NCI-H2029 treated with DMSO at 0.1 percent for 48 hours (cell line): ENCODE measurements around the gene SNX24.
"Not testable (repeated sequence)": the region's sequence is repeated elsewhere in the genome, so short reads cannot be mapped to it uniquely, and the experiment has no call there.

Experiments
- DNase-seq: peaks from one replicate; lab custom pipeline; 2025; lab: John Stamatoyannopoulos, UW

The SNX24 gene, protein sequence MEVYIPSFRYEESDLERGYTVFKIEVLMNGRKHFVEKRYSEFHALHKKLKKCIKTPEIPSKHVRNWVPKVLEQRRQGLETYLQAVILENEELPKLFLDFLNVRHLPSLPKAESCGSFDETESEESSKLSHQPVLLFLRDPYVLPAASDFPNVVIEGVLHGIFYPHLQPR

GRCh38 chr5:122845229-122846050, at the start of gene SNX24:
TSS of gene SNX24 (plus strand) at chr5:122845613. CDS start at chr5:122845634, 21 bp downstream.
- peak; percentile 26 for DNase-seq

DNA sequence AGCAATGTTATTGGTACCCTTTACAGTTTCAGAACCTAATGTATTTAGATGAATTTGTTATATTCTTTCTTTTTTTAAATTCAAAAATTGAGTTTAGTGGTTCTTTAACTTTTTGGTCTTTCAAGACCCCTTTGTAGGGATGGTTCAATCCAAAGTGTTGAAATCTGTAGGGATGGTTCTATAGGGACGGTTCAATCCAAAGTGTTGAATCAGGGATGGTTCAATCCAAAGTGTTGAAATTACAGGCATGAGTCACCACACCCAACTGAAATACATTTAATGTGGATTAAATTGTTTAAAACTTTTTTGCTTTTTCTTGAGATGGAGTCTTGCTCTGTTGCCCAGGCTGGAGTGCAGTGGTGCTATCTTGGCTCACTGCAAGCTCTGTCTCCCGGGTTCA, 39.9 kb upstream of the SNX24 start:
- no peak for DNase-seq

DNA sequence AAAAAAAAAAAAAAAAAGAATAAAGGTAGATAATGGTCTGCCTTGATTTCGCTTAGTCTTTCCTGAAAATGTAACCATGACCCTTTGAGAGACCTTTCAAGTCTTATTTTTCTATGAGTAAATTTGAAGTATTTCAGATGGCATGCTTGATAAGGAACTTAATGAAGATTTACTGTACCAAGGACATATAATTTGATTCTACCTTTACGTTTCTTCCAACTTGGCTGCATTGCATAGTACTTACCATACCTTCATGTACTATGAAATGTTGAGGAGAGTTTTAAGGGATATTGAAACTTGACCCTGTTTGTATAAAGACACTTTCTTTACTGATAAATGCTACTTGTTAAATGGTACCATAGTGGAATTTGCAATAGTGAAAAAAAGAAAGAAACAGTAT, 35.0 kb upstream of the SNX24 start:
- no peak for DNase-seq

DNA sequence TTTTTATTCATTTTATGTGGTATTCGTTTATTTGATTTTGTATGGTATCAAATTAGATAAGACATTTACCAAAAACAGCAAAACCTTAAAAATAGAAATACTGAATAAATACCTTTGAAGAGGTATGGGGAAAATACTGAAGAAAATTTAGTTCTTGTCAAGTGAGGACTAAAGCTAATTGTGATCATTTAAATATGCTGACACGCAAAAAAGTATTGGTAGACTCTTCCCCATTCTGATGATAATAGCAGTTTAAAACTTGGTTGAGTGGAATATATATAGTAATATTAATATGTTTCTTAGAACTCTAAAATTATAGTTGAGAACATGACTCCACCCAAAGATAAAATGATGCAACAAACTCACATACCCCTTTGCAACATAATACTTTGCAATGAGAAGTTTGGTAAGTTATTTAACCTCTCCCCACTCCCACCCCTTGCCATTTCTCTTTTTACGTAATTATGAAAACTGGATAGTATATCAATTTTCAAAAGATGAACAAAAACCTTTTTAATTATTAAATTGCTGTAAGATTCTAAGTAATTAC, 30.1 kb upstream of the SNX24 start:
- DNase-seq = no peak

DNA sequence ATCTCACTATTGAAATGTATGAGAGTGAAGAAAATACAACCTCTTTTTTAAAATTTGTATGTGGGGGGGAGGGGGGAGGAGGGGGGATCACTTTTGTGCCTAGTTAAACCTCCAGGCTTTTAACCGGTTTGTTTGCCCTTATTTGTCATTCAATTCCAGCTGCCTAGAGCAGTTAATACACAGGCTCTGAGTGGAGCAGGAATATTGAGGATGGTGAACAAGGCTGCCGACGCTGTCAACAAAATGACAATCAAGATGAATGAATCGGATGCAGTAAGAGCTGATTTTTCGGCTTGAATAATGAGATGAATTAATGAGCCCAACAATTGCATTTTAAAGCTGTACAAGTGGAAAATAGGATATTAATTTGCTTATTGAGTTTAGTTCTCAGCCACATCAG, 28.7 kb upstream of the SNX24 start:
- no peak for DNase-seq

- DNase-seq = no peak
Measured at GRCh38 chr5:122831984-122832383, 13.4 kb upstream of the SNX24 start.

DNA sequence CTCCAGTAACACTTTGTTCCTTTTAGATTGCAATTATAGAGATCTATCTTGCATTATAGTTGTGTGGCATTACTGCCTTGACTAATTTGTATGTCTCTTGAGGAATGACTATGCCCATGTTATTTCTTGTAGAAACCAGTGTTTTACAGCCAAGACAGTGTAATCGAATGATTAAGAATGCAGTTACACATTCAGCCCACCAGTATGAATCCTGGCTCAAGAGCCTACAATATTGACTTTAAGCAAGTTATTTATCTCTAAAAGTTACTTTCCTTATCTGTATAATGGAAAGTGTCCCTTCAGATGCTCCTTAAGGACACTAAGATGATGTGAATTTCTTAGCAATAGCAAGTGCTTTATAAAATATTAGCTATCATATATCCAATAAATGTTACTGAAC, 9.7 kb upstream of the SNX24 start:
- DNase-seq = no peak

GRCh38 chr5:122836947-122837346, 8.5 kb upstream of the SNX24 start:
- no peak for DNase-seq

- no peak for DNase-seq
Measured at GRCh38 chr5:122839731-122840130, 5.7 kb upstream of the SNX24 start.

DNA sequence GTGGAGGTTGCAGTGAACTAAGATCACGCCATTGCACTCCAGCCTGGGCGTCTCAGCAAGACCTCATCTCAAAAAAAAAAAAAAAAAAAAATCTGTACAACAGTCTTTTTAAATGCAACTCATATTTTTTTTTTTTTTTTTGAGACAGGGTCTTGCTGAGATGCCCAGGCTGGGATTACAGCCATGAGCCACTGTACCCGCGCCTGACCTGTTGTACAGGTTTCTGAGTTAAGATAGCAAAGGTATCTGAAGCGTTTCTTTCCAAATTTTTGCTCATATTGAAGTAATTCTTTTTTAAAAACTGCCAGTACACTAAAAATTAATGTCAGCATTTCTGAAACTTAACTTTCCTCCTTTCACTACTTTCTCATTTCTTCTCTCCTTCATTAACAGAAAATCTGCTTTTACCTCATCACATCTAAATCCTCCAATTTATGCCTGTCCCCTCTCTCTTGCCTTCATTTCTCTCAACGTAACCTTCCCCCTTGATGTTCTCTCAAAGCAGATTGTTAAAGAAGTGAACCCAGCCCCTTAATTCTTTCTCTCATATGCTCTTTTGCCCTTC, 3.3 kb upstream of the SNX24 start:
- DNase-seq = no peak

DNA sequence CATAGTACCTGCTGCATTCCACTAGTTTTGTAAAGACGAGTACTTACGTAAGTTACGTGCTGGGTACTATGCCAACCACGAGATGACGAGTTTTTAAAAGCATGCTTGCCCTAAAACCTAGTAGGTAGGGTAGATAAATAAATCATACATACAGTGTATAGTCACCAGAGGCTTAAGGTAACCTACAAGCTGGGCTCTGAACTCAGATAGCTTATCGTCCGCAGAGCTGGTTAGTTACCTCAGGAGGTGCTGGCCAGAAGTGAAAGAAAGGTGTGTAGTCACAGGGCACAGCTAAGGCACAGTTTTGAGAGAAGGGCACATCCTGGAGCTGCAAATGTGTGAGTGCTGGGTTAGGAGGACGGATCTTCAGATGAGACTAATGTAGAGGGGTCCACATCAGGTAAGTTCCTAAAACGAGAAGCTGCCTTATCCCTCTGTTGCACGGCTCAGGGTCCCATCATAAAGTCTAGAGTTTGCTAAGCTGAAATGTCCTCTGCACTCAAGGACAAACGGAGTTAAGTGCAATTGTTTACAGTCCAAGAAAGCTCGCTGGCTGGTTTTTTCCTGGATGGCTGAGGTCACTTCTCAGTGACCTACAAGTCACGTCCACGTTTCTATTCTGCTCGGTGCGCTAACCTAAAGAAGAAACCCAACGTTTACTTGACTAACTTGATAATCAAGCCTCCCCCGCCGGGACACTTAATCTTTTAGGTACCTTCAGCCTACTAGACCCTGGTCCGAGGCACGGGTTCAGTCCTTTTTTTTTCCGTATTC, 1.1 kb upstream of the SNX24 start:
- no peak for DNase-seq

DNA sequence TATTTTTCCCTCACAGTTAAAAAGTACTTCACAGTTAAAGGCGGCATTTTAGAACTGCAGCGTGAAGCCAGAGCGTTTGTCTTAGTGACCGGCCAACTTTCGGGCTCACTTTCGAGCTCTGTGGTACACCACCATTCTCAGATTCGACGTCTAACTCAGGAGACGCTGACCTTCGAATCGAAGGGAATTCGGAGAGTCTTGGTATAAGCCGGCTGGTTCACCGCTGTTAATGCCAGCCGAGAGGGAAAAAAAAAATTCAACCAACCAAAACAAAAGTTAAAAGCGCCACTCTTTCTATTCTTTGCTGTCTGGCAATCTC, 544 bp upstream of the SNX24 start:
- DNase-seq = no peak

DNA sequence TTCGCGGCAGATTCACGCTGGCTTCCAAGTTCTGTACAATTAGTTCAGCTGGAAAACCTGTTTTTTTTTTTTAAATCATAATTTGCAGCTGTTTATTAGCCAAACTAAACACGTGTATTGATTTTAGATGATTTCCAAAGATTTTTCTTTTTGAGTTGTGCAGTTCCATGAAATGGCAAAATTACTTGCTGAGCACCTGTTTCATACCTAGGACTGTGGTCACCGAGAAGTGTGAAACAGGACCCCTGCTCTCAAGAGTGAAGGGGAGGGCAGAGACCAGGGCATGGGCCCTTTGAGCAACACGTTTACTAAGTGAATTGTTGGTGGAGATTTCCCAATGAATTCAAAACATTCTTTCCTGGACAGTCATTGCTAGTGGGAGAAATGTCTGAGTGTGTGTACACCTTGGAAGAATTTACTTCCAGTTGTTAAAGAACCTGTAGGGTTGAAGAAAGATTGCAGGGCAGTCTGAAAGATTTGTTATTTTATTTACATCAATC, 688 bp downstream of the SNX24 start:
- DNase-seq = no peak

DNA sequence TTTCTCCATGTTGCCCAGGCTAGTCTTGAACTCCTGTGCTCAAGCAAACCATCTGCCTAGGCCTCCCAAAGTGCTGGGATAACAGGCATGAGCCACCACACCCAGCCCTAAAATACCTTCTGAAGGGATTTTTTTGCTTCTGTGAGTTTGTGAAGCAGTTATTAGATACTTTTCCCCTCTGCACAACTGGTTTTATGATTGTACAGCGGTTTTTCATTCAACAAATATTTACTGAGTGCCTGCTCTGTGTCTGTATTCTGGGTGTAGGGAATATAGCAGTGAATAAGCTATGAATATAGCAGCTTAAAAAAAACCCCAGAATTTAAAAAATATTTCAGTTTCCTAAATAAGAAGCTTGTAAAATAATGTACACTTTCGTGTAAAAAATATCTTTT, 2.3 kb downstream of the SNX24 start:
- DNase-seq = no peak

DNA sequence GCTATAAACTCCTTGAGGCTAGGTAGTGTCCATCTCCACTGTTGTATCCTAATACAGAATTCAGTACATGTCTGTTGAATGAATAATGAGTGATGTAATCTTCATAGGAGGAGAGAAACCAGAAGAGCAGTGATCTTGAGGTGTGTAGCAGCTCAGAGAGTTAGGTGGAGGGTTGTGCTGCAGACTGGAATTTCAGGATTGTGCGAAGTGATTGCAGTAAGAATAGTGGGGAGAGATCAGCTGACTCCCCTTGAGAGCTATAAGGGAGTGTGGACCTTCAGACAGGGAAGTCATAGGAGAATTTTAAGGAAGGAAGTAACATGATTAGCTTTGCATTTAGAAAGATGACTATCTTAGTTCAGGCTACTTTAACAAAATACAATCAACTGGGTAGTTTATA, 4.4 kb downstream of the SNX24 start:
- no peak for DNase-seq

DNA sequence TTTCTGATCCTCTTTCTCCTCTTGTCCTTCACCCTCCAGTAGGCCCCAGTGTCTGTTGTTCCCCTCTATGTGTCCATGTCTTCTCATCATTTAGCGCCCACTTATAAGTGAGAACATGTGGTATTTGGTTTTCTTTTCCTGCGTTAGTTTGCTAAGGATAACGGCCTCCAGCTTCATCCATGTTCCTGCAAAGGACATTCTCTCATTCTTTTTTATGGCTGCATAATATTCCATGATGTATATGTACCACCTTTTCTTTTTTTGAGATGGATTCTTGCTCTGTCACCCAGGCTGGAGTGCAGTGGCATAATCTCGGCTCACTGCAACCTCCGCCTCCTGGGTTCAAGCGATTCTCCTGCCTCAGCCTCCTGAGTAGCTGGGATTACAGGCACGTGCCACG, 12.1 kb downstream of the SNX24 start:
- not testable (repeated sequence) for DNase-seq

- DNase-seq = peak; percentile 27
Measured at GRCh38 chr5:122858451-122858850, 13.0 kb downstream of the SNX24 start.

DNA sequence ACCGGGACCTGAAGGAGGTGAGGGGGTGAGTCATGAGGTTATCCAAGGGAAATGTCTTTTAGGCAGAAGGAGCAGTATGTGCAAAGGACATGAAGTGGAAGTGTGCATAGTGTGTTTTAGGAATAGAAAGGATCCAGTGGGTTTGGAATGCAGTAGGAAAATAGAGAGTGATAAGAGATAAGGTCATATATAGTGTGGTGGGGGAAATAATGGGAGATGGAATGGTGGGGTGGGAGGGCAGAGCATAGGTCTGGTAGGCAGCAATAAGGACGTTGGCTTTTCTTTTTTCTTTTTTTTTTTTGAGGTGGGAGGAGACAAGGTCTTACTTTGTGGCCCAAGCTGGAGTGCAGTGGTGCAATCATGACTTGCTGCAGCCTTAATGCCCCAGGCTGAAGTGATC, 17.8 kb downstream of the SNX24 start:
- DNase-seq = no peak

DNA sequence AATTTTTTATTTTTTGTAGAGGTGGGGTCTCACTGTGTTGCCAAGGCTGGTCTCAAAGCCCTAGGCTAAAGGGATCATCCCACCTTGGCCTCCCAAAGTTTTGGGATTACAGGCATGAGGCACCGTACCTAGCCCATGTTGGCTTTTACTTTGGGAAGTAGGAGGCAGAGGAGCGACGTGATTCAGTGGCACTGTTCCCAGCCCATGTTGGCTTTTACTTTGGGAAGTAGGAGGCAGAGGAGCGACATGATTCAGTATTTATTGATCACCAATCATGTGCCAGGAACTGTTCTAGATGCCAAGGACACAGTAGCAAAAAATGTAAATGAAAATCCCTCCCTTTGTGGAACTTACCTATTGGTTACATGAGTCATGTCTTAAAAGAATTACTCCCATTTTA, 18.3 kb downstream of the SNX24 start:
- DNase-seq = no peak

- no peak for DNase-seq
Measured at GRCh38 chr5:122864400-122864799, 19.0 kb downstream of the SNX24 start.

GRCh38 chr5:122864842-122865241, 19.4 kb downstream of the SNX24 start:
- no peak for DNase-seq

GRCh38 chr5:122870219-122870856, 24.9 kb downstream of the SNX24 start:
- no peak for DNase-seq
